GM12891 (cell line): Measurements from ENCODE around the gene TMEM63B.

ENCODE experiments used
- PAX5 ChIP-seq: IDR thresholded peaks from 2 replicates; pipeline ENCODE4 v1.6.1; 2011; ENCODE audit warnings: low read length, moderate library complexity, mild to moderate bottlenecking; ENCODE audit not compliant: insufficient read depth, severe bottlenecking
- POLR2A ChIP-seq: IDR thresholded peaks from 2 replicates; pipeline ENCODE4 v1.6.1; 2011; ENCODE audit warnings: low read depth, low read length, control low read depth
- POLR2AphosphoS5 ChIP-seq: IDR thresholded peaks from 2 replicates; pipeline ENCODE4 v1.6.1; 2011; ENCODE audit warnings: low read depth, low read length, control low read depth
- SPI1 ChIP-seq: IDR thresholded peaks from 2 replicates; pipeline ENCODE4 v1.6.1; 2011; ENCODE audit warnings: low read depth, low read length, control low read depth
- TAF1 ChIP-seq: IDR thresholded peaks from 2 replicates; pipeline ENCODE4 v1.6.1; 2011; ENCODE audit warnings: low read depth, low read length, control low read depth

DNA sequence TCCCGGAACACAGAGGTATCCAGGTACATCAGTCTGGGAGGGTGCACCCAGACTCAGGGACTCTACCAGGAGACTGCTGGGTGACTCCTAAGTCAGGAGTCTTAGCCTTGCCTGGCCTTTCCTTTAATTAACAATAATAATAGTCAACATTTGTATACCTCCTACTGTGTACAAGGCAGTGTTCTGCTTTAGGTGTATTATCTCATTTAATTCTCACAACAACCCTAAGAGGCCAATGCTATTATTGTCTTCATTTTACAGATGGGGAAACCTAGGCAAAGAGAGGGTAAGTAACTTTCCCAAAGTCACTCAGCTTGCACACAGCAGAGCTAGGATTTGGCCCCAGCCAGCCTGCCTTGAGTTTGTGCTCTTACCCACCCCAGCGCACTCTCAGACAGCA lies 39.7 kb upstream of the TMEM63B start:
- TF ChIP-seq POLR2A (no peak), POLR2AphosphoS5 (no peak), TAF1 (no peak), SPI1 (no peak), PAX5 (no peak)
